ENCODE results near the gene DCC.

DNA sequence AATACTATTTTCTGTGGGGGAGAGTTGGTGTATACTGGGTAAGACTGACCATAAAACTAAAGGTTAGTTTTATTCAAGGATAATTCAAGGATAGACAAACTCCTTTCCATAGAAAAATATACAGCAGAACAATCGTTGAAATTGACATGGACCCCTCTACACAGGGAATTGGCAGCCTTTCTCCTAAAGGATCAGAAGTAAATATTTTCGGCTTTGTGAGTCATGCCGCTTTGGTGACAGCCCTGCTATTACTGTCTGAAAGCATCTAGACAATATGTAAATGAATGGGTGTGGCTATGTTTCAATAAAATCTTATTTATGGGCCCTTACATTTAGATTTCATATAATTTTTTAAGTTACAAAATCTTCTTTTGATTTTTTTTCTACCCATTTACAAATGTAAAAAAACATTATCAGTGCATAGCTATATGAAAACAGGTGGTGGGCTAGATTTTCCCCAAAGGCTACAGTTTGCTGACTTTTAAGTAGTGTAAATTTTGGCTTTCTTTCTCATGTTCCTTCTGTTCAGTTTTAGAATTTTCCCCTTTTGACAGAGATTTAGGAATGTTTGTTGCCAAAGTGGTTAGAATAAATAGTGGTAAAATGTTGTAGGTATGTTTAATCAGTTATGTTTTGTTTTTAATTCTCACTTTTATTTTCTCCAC, 270.6 kb downstream of the DCC start:
- TF ChIP-seq, protein P1, sequence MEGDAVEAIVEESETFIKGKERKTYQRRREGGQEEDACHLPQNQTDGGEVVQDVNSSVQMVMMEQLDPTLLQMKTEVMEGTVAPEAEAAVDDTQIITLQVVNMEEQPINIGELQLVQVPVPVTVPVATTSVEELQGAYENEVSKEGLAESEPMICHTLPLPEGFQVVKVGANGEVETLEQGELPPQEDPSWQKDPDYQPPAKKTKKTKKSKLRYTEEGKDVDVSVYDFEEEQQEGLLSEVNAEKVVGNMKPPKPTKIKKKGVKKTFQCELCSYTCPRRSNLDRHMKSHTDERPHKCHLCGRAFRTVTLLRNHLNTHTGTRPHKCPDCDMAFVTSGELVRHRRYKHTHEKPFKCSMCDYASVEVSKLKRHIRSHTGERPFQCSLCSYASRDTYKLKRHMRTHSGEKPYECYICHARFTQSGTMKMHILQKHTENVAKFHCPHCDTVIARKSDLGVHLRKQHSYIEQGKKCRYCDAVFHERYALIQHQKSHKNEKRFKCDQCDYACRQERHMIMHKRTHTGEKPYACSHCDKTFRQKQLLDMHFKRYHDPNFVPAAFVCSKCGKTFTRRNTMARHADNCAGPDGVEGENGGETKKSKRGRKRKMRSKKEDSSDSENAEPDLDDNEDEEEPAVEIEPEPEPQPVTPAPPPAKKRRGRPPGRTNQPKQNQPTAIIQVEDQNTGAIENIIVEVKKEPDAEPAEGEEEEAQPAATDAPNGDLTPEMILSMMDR (conservative IDR thresholded peaks at IDR 0.05): no peak
- no peak for TF ChIP-seq ZFX (IDR thresholded peaks at IDR 0.05)

All from C4-2B (cell line).